ENCODE data around the gene MICAL2.

The MICAL2 gene

GRCh38 chr11:12110201-12110713 lies at the start of gene MICAL2:
Gene MICAL2 (plus strand): TSS chr11:12110590. CDS start chr11:12162156, 51,566 bp downstream.
- peak; percentile 70 to 71 (median 70) for DNase-seq

GRCh38 chr11:12061851-12062560 lies 48.4 kb upstream of the MICAL2 start:
- no peak for DNase-seq

GRCh38 chr11:12063251-12063650 lies 47.1 kb upstream of the MICAL2 start:
- DNase-seq, result no peak

GRCh38 chr11:12064136-12064953 lies 46.0 kb upstream of the MICAL2 start:
- DNase-seq, result no peak

- DNase-seq, result no peak
Measured at GRCh38 chr11:12064954-12065280, 45.5 kb upstream of the MICAL2 start.

DNA sequence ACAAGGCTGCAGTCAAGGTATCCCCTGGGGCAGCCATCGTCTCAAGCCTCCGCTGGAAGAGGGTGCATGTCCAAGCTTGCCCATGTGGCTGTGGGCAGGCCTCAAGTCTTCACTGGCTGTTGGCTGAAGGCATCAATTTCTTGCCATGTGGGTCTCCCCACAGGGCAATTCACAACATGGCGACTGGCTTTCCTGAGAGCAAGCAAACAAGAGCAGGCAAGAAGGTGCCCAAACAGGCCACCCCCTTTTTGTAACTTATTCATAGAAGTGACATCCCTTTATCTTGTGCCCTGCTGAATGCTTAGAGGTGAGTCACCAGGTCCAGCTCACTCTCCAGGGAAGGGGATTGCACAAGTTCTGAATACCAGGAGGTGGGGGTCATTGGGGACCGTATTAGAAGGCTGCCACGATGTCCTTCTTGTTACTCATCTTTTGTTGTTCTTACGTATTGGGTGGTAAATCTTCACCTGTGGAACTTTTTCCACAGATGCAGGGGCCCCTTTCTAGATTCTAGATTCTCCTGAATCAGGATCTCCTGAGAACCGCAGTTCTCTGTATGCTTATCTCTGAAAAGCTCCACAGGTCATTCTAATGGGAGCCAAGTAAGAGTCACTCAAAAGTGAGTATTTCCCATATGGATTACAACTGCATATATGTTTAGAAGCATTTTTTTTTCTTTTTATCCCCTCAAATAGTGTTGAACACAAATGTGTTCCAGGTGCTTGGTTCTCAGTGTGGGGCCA lies 44.2 kb upstream of the MICAL2 start:
- DNase-seq, result no peak

- DNase-seq, result no peak
Measured at GRCh38 chr11:12066799-12067508, 43.4 kb upstream of the MICAL2 start.

GRCh38 chr11:12067796-12068357 lies 42.5 kb upstream of the MICAL2 start:
- no peak for DNase-seq

DNA sequence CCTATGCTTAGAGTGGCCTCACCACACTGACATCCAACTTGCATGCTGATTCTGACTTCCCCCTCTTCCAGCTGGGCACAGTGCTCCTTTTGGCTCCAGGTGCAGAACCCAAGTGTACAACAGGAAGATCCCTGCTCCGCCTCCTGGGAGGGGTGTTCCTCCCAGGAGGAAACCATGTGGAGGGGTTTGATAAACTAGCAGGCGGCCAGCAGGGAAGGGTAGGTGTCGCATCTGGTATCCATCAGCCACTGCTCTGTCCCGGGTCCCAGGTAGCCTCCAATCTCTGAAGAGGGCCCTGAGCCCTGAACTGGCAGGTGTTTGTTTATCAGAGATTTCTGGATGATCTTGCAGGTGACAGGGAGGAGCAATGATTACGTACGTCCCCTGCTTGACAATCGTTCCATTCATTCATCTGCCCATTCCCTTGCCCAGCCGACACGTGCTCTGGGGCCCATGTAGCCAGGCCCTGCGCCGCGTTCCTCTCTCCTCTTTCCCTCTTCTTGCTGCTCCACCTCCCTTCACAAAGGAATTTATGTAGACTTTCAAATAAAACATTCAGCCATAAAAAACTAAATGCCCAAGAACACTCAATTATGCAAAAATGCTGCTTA lies 41.2 kb upstream of the MICAL2 start:
- no peak for DNase-seq

DNA sequence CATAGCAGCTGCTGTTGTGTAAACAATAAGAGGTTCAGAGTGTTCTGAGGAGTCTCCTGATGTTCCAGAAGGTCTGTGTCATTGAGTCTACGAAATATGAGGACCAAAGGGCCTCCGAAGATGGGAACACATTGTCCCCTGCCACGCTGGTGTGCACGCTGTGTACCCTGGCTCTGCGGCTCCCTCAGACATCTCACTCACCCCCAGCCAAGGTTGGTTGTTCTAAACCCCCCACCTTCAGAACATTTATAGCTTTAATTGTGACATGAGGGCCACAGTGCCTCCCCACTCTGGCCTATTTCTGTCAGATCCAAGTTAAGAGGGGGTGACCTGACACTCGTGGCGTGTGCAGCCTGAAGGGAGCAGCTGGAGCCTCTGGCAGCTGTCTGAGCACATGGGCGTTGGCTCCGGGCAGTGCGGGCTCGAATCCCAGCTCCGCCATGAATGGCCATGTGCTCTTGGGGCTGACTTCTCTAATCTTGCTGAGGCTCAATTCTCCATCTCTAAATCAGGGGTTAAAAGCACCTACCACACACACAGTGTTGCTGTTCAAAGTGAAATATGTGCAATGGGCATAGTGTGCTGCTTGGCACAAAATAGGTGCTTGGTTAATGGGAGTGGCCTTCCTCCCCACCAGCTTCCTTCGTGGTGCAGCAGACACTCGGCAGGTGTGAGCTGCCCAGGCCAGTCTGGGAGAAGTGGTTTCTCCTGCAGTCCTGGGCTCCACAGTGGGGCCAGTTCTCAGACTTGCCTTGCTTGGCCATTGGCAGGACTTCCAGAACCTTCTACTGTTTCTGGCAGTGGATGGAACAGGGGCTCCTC lies 39.7 kb upstream of the MICAL2 start:
- DNase-seq, result no peak

GRCh38 chr11:12071574-12071973 lies 38.8 kb upstream of the MICAL2 start:
- DNase-seq, result no peak

DNA sequence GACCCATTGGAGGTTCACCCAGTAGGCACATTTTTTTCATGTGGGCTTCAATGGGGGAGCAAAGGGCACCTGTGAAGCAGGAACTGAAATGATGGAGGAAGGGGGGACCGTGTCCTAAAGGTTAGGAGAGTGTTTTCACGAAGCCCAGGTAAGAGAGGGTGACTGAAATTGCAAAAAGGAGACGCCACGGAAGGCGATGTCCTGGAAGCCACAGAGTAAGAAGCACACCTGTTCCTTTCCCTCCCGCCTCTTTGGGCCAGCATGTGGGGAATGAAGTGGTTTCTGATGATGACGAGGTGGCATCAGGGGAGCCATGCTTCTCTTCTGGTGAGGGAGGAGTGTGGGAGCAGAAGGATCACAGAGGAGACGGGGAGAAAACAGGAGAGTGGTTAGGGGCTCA lies 37.0 kb upstream of the MICAL2 start:
- DNase-seq, result no peak

- DNase-seq, result no peak
Measured at GRCh38 chr11:12073886-12074285, 36.5 kb upstream of the MICAL2 start.

GRCh38 chr11:12074529-12075195 lies 35.7 kb upstream of the MICAL2 start:
- no peak for DNase-seq

DNA sequence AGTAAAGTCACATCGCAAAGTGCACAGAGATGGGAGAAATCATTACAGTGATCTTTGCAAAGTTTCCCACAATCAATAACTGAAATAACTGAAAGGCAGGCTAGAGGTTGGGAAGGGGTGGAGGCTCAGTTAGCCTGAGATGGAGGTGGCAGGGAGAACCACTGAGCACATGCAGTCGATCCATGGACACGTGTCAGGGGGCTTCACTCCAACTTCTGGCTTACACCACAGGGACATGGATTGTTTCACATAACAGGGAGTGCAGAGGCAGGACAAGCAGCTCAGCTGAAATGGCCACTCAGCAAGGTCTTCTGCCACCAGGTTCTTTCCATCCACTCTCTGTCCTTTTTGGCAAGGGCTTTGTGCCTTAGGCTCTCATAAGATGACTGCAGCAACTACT lies 35.1 kb upstream of the MICAL2 start:
- DNase-seq, result no peak

DNA sequence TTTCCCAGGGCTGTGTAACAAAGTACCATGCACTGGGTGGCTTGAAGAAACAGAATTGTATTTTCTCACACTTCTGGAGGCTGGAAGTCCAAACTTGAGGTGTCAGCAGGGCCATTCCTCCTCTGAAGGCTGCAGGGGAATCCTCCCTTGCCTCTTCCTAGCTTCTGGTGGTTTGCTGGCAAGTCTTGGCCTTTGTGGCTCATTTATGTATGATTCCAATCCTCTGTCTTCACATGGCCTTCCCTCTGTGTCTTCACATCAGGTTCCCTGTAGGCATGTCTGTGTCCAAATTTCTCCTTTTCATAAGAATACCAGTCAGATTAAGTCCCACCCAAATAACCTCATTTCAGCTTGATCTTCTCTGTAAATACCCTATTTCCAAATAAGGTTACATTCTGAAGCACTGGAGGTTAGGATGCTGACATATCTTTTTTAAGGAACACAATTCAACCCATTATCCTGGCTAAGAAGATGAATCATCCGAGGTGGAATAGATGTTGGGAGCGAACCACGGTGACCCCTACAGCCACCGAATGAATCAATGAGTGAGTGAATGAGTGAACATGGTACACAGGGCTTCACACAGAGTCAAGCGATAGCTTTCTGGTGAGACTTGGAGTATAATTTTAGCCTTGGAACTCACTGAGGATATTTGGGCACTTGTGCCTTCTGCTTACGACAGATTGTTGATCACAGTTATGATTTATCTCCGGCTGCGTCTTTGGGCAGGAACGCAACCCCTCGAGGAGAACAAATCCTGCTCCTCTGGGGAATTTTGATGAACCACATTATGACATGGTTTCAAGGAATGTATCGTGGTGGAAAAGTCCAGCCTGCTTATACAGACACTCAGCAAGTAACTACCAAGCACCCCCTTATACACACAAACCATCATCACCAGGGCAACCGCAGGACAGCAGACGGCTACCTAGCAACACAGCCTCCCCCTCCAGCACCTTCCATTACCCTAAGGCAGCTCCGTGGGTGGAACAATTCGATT lies 34.3 kb upstream of the MICAL2 start:
- no peak for DNase-seq

DNA sequence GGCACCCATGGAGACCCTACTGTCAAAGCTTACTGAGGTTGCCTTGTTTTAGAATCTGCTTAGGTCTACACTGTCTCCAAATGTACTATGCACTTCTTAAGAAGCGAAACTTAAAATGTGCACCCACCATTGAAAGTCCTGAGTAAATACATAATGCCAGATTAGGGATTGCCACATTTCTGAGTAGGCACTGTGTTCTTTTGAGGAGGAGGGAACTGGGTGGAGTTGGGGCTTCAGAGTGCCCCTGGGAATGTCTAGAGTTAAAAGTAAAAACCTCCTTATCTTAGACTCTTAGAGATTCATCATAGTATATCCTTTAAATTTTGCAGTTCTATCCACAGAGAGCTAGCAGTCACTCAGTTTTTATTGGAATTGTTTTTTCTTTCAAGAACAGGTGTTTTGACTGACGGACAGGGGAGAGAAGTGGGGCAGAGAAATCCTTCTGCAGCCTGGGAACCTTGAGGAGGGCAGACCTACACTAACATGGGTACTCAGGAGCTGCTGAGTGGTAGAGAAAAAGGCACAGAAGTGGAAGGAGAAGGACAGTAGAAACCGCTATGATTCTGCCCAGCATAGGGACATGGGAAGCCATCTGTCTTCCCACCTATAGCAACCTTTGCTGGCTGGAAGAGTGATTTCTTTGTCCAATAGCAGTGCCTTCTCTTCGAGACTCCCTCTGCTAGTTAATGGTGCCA lies 33.4 kb upstream of the MICAL2 start:
- DNase-seq, result no peak

DNA sequence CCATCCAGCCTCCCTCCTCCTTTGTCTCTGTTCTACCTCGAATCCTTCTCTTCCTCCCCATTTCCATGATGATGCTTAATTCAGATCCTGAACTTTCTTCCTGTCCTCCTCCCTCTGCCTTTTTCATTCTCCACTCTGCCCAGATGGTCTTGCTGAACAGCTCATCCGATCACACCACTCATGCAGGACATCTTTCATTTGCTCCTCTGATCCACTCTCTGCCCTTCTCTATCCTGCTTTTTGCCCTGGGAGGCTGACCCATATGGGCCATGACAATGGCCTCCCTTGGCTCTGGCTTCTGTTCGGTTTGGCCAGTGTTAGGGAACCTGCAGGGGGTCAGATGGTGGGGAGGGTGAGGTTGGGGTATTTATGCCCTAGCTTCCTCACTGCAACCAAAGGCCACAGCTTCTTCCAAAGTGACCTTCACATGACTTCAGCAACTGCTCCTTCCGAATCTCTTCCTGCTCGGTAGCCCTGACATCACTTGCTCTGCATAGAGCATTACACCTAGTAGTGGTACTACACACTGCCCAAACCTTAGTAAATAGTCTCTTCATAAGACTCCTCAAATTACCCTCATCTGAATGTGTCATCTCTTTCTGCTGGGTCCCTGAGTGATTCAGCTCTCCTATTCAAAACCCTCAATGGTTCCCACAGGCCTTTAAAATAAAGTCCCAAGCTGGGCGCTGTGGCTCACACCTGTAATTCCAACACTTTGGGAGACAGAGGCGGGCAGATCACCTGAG lies 32.7 kb upstream of the MICAL2 start:
- no peak for DNase-seq
